Measurements from ENCODE around the gene TNFSF9.
"Not testable (repeated sequence)": the region's sequence is repeated elsewhere in the genome, so short reads cannot be mapped to it uniquely, and the experiment has no call there.

Gene TNFSF9

DNA sequence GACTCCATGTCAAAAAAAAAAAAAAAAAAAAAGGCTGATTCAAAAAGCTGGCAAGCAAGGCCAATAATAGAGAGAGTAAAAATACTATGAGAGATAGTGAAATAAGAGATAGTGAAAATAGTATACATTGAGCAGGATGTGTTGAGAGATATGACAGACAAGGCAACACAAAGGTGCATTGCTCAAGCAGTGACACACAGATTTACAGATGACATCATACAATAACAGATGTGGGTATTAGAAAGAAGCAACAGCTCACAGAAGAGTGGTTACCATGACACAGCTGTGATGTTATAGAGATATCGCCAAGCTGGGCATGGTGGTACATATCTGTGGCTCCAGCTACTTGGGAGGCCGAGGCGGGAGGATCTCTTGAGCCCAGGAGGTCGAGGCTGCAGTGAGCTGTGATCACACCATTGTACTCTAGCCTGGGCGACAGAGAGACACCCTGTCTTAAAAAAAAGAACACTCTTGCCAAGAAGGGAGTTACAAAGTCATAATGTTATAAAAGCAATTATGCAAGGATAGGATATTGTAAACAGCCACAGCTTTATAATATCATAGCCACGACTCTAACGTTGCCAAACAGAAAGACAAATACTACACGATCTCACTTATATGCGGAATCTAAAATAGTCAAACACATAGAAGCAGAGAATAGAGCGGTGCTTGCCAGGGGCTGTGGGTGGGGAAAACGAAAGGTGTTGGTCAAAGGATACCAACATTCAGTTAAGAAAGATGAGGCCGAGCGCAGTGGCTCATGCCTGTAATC, 10.3 kb downstream of the TNFSF9 start:
- Histone ChIP-seq H3K9ac (ENCODE audit: low read depth, low read length) (no peak overlapping the region), H3K36me3 (ENCODE audit: insufficient read depth, low read depth, low read length) (no peaks in the 10 kb centered on the region), H3K27me3 (ENCODE audit: insufficient read depth, low read length) (no peaks in the 10 kb centered on the region; the same call in 1 of the 2 replicates), H3K27ac (ENCODE audit: low read length) (no peak overlapping the region), H3K4me1 (ENCODE audit: insufficient read depth, low read length) (no peaks in the 10 kb centered on the region), H3K9me3 (ENCODE audit: insufficient read depth, low read depth, low read length) (no peaks in the 10 kb centered on the region), H3K4me3 (ENCODE audit: low read length) (no peak overlapping the region)

- no peaks in the 10 kb centered on the region; the same call in 1 of the 2 replicates for H3K27me3 ChIP-seq (ENCODE audit: insufficient read depth, low read length)
- no peak overlapping the region for H3K4me3 ChIP-seq (ENCODE audit: low read length)
- H3K27ac ChIP-seq (ENCODE audit: low read length), result no peak overlapping the region
- H3K36me3 ChIP-seq (ENCODE audit: insufficient read depth, low read depth, low read length), result no peaks in the 10 kb centered on the region
- no peak overlapping the region for H3K9ac ChIP-seq (ENCODE audit: low read depth, low read length)
- no peaks in the 10 kb centered on the region for H3K4me1 ChIP-seq (ENCODE audit: insufficient read depth, low read length)
- H3K9me3 ChIP-seq (ENCODE audit: insufficient read depth, low read depth, low read length), result no peaks in the 10 kb centered on the region
Measured at GRCh38 chr19:6543866-6544347, 13.1 kb downstream of the TNFSF9 start.

GRCh38 chr19:6550679-6551078, 19.9 kb downstream of the TNFSF9 start:
- H3K9me3 ChIP-seq (ENCODE audit: insufficient read depth, low read depth, low read length); H3K36me3 ChIP-seq (ENCODE audit: insufficient read depth, low read depth, low read length); H3K4me3 ChIP-seq (ENCODE audit: low read length); H3K27ac ChIP-seq (ENCODE audit: low read length); H3K4me1 ChIP-seq (ENCODE audit: insufficient read depth, low read length); H3K27me3 ChIP-seq (ENCODE audit: insufficient read depth, low read length); H3K9ac ChIP-seq (ENCODE audit: low read depth, low read length): not testable (repeated sequence)

GRCh38 chr19:6551091-6551490, 20.3 kb downstream of the TNFSF9 start:
- Histone ChIP-seq H3K27me3 (ENCODE audit: insufficient read depth, low read length) (no peaks in the 10 kb centered on the region; the same call in 1 of the 2 replicates), H3K4me3 (ENCODE audit: low read length) (no peak overlapping the region), H3K9ac (ENCODE audit: low read depth, low read length) (peak overlapping the region; percentile 63; the same call in 1 of the 2 replicates), H3K4me1 (ENCODE audit: insufficient read depth, low read length) (peaks cover 3% of the 10 kb centered on the region; the same call in 1 of the 2 replicates), H3K36me3 (ENCODE audit: insufficient read depth, low read depth, low read length) (no peaks in the 10 kb centered on the region), H3K9me3 (ENCODE audit: insufficient read depth, low read depth, low read length) (no peaks in the 10 kb centered on the region), H3K27ac (ENCODE audit: low read length) (no peak overlapping the region)

DNA sequence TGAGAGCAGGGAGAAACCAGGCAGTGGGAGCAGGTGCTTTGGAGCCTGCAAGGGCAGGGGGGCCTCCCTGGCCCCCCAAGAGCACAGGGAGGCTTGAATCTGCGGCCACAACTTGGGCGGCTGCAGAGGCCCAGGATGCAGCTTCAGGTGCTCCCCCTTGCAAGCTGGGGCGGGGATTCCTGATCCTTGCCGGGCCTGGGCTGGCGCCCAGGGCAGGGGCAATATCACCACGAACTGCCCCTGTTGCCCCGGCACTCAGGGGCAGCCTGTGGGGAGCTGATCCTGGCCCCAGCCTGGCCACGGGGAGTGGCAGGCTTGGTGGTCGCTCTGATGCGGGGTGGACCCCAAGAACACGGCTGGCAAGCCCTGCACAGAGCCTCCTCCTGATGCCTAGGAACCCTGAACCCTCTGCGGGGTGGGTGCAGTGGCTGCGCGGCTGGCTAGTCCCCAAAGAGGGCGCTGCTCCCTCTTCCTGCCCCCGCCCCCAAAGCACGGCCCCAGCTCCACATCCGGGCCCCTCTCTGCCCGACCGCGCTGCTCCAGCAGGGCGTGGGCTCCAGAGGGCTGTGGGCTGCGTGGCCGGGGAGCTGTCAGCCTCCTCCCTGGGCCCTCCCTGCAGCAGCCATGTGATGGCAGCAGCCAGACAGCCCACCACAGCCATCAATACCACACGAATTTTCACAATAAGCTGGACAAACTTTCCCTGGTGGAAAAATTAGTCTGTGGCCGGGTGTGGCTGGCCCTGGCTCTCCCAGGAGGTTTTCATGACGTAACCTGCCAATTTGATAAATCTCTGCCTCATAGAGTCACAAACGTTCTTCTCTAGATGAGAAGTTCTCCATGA, 21.0 kb downstream of the TNFSF9 start:
- Histone ChIP-seq H3K9ac (ENCODE audit: low read depth, low read length) (peak overlapping the region; percentile 63; the same call in 1 of the 2 replicates), H3K27me3 (ENCODE audit: insufficient read depth, low read length) (no peaks in the 10 kb centered on the region; the same call in 1 of the 2 replicates), H3K27ac (ENCODE audit: low read length) (no peak overlapping the region), H3K36me3 (ENCODE audit: insufficient read depth, low read depth, low read length) (no peaks in the 10 kb centered on the region), H3K4me3 (ENCODE audit: low read length) (peak overlapping the region; percentile 53; the same call in 1 of the 2 replicates), H3K9me3 (ENCODE audit: insufficient read depth, low read depth, low read length) (no peaks in the 10 kb centered on the region), H3K4me1 (ENCODE audit: insufficient read depth, low read length) (peaks cover 3% of the 10 kb centered on the region; the same call in 1 of the 2 replicates)

DNA sequence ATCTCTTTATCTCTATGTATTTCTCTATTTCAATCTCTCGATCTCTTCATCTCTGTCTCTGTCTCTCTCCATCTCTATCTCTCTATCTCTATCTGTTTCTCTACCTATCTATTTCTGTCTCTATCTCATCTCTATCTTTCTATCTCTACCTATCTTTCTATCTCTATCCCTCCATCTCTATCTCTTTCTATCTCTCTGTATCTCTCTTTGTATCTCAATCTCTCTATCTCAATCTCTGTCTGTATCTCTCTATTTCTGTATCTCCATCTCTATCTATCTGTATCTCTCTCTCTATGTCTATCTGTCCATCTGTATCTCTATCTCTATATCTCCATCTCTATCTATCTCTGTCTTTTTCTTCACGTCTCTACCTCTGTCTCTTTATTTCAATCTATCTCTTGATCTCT, 25.2 kb downstream of the TNFSF9 start:
- Histone ChIP-seq H3K9me3 (ENCODE audit: insufficient read depth, low read depth, low read length) (no peaks in the 10 kb centered on the region), H3K4me3 (ENCODE audit: low read length) (no peak overlapping the region), H3K36me3 (ENCODE audit: insufficient read depth, low read depth, low read length) (no peaks in the 10 kb centered on the region), H3K4me1 (ENCODE audit: insufficient read depth, low read length) (peaks cover 3% of the 10 kb centered on the region; the same call in 1 of the 2 replicates), H3K27ac (ENCODE audit: low read length) (no peak overlapping the region), H3K9ac (ENCODE audit: low read depth, low read length) (no peak overlapping the region), H3K27me3 (ENCODE audit: insufficient read depth, low read length) (no peaks in the 10 kb centered on the region; the same call in 1 of the 2 replicates)

DNA sequence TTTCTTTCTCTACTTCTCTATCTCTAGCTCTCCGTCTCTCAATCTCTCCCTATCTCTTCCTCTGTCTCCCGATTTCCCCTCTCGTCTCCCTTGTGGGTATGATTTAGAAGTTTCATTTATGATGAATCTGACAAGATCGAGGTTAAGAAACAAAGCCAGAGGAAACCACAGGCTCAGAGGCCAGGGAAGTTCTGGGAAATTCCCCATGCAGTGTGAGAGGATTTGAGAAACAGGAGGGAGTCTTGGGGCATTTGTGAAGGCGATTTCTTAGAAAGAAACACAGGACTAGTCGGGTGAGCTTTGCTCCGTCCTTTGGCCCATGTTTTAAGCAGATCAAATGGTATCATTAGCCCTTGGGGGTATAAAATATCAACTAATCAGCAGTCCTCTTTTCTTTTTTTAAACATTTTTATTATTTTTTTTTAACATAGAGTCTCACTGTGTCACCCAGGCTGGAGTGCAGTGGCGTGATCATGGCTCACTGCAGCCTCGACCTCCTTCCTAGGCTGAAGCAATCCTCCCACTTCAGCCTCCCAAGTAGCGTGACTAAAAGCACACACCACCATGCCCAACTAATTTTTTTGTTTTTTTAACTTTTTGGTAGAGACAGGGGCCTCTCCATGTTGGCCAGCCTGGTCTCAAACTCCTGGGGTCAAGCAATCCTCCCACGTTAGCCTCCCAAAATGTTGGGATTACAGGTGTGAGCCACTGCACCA, 25.8 kb downstream of the TNFSF9 start:
- no peak overlapping the region for H3K4me3 ChIP-seq (ENCODE audit: low read length)
- no peak overlapping the region for H3K9ac ChIP-seq (ENCODE audit: low read depth, low read length)
- H3K27ac ChIP-seq (ENCODE audit: low read length), result no peak overlapping the region
- H3K27me3 ChIP-seq (ENCODE audit: insufficient read depth, low read length), result no peaks in the 10 kb centered on the region
- no peaks in the 10 kb centered on the region for H3K36me3 ChIP-seq (ENCODE audit: insufficient read depth, low read depth, low read length)
- H3K4me1 ChIP-seq (ENCODE audit: insufficient read depth, low read length), result peaks cover 3% of the 10 kb centered on the region; the same call in 1 of the 2 replicates
- no peaks in the 10 kb centered on the region for H3K9me3 ChIP-seq (ENCODE audit: insufficient read depth, low read depth, low read length)

DNA sequence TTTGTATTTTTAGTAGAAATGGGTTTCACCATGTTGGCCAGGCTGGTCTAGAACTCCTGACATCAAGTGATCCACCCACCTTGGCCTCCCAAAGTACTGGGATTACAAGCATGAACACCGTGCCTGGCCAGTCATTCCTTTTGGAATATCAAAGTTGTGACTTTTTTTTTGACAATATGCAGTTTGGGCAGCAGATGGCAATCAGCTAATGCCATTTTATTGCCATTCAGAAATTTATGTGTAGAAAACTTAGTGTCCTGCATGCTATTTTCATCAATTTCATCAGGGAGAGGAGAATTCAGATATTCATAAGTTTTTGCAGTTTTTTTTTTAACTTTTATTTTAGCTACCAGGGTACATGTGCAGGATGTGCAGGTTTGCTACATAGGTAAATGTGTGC, 31.6 kb downstream of the TNFSF9 start:
- H3K4me3 ChIP-seq (ENCODE audit: low read length); H3K36me3 ChIP-seq (ENCODE audit: insufficient read depth, low read depth, low read length); H3K9ac ChIP-seq (ENCODE audit: low read depth, low read length); H3K27me3 ChIP-seq (ENCODE audit: insufficient read depth, low read length); H3K4me1 ChIP-seq (ENCODE audit: insufficient read depth, low read length); H3K27ac ChIP-seq (ENCODE audit: low read length): not testable (repeated sequence)
- H3K9me3 ChIP-seq (ENCODE audit: insufficient read depth, low read depth, low read length), result peaks cover 15% of the 10 kb centered on the region

GRCh38 chr19:6564393-6564792, 33.6 kb downstream of the TNFSF9 start:
- Histone ChIP-seq H3K9ac (ENCODE audit: low read depth, low read length) (no peak overlapping the region), H3K9me3 (ENCODE audit: insufficient read depth, low read depth, low read length) (peaks cover 15% of the 10 kb centered on the region), H3K36me3 (ENCODE audit: insufficient read depth, low read depth, low read length) (no peaks in the 10 kb centered on the region), H3K27me3 (ENCODE audit: insufficient read depth, low read length) (no peaks in the 10 kb centered on the region), H3K4me3 (ENCODE audit: low read length) (no peak overlapping the region), H3K27ac (ENCODE audit: low read length) (no peak overlapping the region), H3K4me1 (ENCODE audit: insufficient read depth, low read length) (no peaks in the 10 kb centered on the region)

GRCh38 chr19:6566727-6567126, 35.9 kb downstream of the TNFSF9 start:
- H3K9ac ChIP-seq (ENCODE audit: low read depth, low read length); H3K4me3 ChIP-seq (ENCODE audit: low read length); H3K27ac ChIP-seq (ENCODE audit: low read length); H3K27me3 ChIP-seq (ENCODE audit: insufficient read depth, low read length); H3K36me3 ChIP-seq (ENCODE audit: insufficient read depth, low read depth, low read length); H3K4me1 ChIP-seq (ENCODE audit: insufficient read depth, low read length): not testable (repeated sequence)
- peaks cover 15% of the 10 kb centered on the region for H3K9me3 ChIP-seq (ENCODE audit: insufficient read depth, low read depth, low read length)

GRCh38 chr19:6568010-6568526, 37.2 kb downstream of the TNFSF9 start:
- Histone ChIP-seq H3K4me3 (ENCODE audit: low read length) (no peak overlapping the region), H3K27me3 (ENCODE audit: insufficient read depth, low read length) (no peaks in the 10 kb centered on the region), H3K36me3 (ENCODE audit: insufficient read depth, low read depth, low read length) (no peaks in the 10 kb centered on the region), H3K9ac (ENCODE audit: low read depth, low read length) (no peak overlapping the region), H3K27ac (ENCODE audit: low read length) (no peak overlapping the region), H3K4me1 (ENCODE audit: insufficient read depth, low read length) (no peaks in the 10 kb centered on the region), H3K9me3 (ENCODE audit: insufficient read depth, low read depth, low read length) (peaks cover 15% of the 10 kb centered on the region)
